Dermis microvascular lymphatic vessel endothelial cell (primary cell): Measurements from ENCODE around the gene ARHGEF19. TPM values are rescaled to one million over a fixed set of nuclear protein-coding genes. Genes with fewer than 3 reads are reported as not detected.
"Not testable (repeated sequence)": the region's sequence is repeated elsewhere in the genome, so short reads cannot be mapped to it uniquely, and the experiment has no call there.

Experiments used
- DNase-seq, 2 donors: peaks; one replicate each; pipeline versions ENCODE4 v3.0.0 to v3.0.0-alpha.2; 2010; ENCODE audit warnings: low read depth in 2 of 2
- total RNA-seq: library from RNA; depleted of rRNA; stranded (reverse); fragments of >200 nt; gene quantifications from 2 replicates; pipeline ENCODE4 v1.2.1, GENCODE V29; 2014

Gene ARHGEF19
- total RNA-seq, 1 donor from 2014 or later = 4.4 TPM

- DNase-seq = no peak
Observed at GRCh38 chr1:16205334-16205671, 7.1 kb downstream of the ARHGEF19 start.

GRCh38 chr1:16204634-16205333 lies 7.7 kb downstream of the ARHGEF19 start:
- DNase-seq = peak in 1 of 2 donors; percentile 52

DNA sequence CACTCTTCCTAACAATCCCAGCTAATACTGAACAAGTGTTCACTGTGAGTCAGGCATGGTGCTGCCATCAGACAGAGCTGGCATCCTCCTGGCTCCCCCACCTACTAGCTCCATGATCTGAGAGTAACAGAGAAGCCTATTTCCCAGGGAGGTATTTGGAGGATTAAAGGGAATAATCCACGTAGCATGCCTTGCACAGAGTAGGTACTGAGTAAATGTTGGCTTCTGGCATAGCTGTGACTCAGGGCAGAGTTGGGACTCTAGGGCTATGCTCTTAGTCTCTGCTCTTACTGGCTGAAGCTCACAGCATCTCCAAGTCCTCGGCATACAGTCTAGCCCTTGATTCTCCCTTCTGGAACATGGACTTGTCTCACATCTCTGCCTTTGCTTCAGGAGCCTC lies 8.2 kb downstream of the ARHGEF19 start:
- no peak for DNase-seq

- DNase-seq = no peak
Observed at GRCh38 chr1:16203550-16203949, 8.9 kb downstream of the ARHGEF19 start.

GRCh38 chr1:16202281-16203210 lies 9.9 kb downstream of the ARHGEF19 start:
- no peak for DNase-seq

DNA sequence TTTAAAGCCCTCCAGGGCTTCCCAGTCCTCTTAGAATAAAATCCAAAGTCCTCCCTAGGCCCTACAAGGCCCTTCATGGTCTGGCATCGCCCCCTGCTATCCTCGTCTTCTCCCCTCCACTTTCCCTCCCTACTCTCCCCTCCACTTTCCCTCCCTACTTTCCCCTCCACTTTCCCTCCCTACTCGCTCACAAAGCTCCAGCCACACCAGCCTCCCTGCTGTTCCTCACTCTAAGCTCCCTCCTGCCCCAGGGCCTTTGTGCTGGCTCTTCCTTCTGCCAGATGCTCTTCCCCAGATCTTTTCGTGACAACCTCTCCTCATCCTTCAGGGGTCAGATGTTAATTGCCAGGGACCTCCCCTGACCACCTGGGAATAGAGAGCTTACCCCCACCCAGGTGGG lies 12.8 kb downstream of the ARHGEF19 start:
- DNase-seq = no peak

- DNase-seq = no peak
Observed at GRCh38 chr1:16199157-16199501, 13.3 kb downstream of the ARHGEF19 start.

DNA sequence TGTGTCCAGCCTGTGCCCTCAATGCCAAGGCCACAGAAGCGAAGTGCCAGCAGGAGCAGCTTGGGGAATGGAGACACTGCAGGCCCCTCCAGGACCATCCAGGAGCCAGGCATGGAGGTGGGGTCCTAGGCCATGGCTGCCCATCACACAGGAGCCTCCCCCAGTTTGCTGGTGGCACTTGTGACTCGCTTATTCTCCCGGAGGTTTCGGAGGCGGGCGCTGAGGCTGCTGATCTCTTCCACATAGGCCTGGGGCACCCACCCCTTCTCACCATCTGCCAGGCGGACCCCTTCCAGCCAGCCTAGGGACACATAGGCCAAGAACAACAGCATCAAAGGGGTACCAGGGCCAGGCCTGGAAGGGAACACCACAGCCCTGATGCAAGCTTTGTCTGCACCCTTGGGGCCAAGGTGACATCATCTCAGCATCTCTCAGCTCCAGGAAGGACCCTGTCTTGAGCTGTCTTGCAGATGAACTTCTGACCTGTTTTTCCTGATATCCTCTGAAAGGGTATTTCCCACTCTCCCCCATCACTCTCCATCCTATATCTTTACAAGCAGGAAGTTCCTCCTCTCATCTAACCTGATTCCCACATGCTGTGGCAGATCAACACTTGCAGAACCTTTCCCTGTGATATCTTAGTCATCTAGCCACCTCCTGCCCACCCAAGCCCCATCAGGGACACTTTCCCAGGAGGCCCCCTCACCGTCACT lies 13.9 kb downstream of the ARHGEF19 start:
- no peak for DNase-seq

DNA sequence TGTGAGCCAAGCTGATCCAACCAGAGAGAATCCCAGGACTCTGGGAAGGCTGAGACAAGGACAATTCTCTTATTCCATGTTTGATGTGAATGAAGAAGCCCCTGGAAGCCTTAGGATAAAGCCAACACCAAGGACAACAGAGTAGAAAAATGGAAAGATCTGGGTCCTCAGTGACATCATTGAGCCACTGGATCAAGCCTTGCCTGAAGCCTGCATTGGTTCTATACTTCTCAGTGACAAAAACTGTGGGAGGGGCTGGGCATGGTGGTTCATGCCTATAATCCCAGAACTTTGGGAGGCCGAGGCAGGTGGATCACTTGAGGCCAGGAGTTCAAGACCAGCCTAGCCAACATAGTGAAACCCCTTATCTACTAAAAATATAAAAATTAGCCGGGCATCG lies 15.6 kb downstream of the ARHGEF19 start:
- DNase-seq = no peak

DNA sequence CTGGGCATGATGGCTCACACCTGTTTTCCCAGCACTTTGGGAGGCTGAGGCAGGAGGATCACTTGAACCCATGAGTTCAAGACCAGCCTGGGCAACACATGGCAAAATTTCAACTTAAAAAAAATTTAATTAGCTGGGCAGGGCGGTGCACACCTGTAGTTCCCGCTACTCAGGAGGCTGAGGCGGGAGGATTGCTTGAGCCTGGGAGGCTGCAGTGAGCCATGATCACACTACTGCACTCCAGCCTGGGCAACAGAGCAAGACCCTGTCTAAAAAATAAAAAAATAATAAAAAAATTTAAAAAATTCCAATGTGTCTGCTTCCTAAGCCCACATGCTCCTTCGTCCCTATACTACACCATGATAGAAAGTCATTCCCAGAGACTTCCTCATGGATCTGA lies 16.3 kb downstream of the ARHGEF19 start:
- not testable (repeated sequence) for DNase-seq

DNA sequence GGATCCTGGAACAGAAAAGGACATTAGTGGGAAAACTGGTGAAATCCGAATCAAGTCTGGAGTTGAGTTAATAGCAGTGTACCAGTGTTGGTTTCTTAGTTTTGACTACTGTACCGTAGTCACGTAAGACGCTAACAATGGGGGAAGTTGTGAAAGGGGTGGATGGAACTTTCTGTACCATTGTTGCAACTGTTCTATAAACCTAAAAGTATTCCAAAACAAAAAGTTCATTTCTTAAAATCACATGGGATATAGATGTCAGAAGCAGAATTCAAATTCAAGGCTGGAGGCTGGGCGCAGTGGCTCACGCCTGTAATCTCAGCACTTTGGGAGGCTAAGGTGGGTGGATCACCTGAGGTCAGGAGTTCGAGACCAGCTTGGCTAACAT lies 16.9 kb downstream of the ARHGEF19 start:
- no peak for DNase-seq

DNA sequence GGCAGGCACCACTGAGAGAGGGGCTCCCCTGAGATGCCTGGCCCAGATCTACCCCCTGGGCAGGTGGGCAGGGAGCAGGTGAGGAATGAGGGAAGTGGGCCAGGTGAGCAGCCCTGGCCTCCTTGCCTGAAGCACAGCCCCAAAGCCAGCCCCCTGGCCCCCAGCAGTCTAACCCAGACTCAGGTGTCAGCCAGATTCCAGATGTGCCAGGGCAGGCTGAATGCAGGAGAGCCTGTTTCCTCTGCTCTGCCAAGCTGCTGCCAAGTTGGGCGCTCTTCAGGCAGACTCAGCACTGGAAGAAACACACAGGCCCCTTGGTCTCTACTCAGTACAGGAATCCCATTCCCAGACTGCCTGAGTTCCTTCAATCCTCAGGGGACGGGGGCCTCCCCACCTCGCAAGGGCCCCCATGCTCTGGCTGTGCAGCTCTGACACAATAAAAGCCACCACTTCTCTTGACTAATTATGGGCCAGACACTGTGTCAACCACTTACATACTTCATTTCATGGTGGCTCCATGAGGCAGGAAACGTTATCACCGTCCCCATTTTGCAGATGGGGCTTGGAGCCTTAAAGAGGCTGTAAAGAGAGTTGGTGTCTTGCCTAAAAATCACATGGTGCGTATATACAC lies 20.4 kb downstream of the ARHGEF19 start:
- no peak for DNase-seq

- no peak for DNase-seq
Observed at GRCh38 chr1:16191309-16191708, 21.1 kb downstream of the ARHGEF19 start.

- no peak for DNase-seq
Observed at GRCh38 chr1:16189921-16190621, 22.4 kb downstream of the ARHGEF19 start.

DNA sequence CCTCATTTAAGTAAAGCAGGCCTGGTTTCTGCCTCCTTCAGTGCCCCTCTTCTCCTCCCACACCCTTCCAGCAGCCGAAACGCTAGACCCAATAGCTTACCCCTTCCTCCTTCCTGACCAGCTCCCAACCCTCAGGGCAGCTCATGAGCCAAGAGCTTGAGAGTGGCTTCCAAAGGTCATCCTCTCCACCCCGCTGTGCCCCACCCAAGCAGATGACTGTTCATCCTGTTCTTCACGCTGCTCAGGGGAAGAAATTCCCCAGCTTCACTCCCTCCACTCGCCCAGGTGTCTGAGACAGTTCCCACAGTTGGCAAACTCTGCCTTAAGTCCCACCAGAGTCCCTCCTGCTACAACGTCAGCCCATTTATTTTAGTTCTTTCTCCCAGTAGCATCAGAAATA lies 23.4 kb downstream of the ARHGEF19 start:
- no peak for DNase-seq

- DNase-seq = peak; percentile 48 to 69
Observed at GRCh38 chr1:16187748-16188401, 24.6 kb downstream of the ARHGEF19 start.

DNA sequence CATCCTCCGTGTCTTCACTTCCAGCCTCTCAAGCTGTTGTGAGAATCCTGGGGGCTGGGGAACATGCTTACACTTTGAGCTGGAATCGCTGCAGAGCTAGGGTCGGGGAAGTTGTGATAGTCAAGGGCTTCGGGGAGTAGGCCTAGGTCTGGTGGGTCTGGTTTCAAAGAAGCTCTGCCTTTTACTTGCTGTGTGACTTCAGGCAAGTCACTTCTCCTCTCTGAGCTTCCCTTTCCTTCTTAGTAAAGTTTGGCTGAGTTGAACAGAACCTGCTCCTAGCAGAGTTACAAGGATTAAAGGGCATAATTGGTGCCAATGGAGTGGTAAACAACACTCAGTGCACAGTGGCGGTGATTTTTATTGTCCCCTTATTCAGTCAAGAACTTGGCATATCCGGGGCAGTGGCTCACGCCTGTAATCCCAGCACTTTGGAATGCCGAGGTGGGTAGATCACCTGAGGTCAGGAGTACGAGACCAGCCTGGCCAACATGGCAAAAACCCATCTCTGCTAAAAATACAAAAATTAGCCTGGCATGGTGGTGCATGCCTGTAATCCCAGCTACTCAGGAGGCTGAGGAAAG lies 25.7 kb downstream of the ARHGEF19 start:
- DNase-seq = no peak

GRCh38 chr1:16184557-16185303 lies 27.7 kb downstream of the ARHGEF19 start:
- no peak for DNase-seq

DNA sequence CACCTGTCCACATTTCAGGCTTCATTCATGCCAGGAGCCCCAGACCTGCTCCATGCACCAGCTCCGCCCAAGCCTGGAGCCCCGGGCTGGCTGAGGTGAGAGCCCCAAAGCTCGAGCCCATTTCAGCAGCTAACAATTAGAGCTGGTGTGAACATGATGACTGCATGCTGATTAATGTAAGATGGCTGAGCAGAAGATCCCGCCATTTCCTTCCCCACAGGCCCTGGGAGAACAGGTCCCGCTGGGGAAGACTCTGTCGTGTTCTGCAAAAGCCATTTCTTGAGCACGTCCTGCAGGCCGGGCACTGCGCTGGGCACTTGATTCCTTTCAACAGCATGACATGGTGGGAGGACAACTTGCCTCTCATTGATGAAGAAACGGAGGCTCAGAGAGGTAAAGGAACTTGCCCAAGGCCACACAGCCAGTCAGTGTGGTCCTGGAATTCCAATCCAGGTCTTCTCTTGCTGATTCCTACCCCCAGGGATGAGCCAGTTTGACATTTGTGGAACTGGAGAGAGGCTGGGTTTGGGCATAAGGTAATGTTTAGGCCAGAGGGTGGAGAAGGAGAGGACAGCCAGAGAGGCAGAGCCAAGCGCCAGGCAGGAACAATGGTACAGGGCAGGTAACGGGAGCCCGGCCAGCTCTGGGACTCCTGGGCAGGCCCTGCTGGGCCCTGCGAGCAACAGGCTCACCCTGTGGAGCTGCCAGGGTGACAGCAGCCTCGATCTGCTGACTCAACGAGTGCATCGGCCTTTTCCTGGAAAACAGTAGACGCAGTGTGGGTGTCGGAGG lies 28.5 kb downstream of the ARHGEF19 start:
- no peak for DNase-seq
